HG03354 (cell line): ENCODE data around the gene OR6V1.
"Not testable (repeated sequence)": the region's sequence is repeated elsewhere in the genome, so short reads cannot be mapped to it uniquely, and the experiment has no call there.

Source experiments
- ATAC-seq: cut with Tn5 transposase; IDR thresholded peaks from one replicate; pipeline ENCODE4 v1.9.1; 2021; ENCODE audit warnings: mild to moderate bottlenecking; ENCODE audit not compliant: unreplicated experiment, poor library complexity, severe bottlenecking

OR6V1 gene

DNA sequence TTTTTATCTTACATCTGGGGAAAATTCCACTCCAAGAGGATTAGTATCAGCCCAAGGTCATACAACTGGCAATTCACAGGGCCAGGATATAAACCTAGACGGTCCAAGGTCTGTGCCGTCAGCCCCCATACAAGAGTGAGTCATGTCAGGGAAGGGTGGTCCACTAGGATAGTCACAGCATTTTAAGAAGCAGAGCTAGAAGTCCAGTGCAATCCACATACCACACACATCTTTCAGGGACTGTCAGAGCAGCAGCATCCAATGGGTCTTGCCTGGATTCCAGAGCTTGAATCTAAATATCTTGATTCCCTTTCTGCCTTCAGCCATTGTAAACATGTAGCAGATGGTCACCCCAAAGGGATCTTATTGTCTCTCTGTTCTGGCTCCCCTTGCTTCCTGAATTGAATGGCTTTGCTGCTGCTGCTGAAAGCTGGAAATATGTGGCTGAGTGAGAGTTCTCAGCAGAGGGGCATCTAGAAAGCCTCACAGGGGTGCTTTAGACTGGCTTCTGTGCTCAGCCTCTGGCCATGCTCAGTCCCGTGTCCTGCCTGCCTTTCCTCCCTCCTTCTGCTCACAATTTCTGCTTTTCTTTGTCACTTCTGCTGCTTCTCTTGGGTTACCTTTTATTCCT lies 9.9 kb upstream of the OR6V1 start:
- ATAC-seq: no peak

GRCh38 chr7:143042790-143043271 lies 9.3 kb upstream of the OR6V1 start:
- ATAC-seq: no peak

GRCh38 chr7:143043391-143043790 lies 8.8 kb upstream of the OR6V1 start:
- ATAC-seq: no peak

GRCh38 chr7:143046426-143046851 lies 5.7 kb upstream of the OR6V1 start:
- ATAC-seq: no peak

DNA sequence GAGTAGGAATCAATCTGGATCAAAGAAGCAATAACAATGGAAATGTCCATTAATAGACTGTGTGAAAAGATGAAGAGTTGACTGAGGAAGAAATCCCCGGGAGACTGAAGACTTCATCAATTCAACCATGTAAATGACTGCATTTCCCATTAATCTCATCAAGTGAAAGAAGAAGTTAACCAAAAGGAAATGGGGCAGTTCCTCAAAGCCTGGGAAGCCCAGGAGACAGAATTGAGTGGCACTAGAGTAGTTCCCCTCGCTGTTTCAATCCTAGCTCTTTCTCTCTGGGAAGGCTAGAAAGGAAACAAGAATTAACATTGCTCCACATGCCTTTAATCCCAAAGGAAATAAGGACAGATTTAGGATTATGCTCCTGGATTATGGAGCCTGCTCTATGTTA lies 4.8 kb upstream of the OR6V1 start:
- no peak for ATAC-seq

DNA sequence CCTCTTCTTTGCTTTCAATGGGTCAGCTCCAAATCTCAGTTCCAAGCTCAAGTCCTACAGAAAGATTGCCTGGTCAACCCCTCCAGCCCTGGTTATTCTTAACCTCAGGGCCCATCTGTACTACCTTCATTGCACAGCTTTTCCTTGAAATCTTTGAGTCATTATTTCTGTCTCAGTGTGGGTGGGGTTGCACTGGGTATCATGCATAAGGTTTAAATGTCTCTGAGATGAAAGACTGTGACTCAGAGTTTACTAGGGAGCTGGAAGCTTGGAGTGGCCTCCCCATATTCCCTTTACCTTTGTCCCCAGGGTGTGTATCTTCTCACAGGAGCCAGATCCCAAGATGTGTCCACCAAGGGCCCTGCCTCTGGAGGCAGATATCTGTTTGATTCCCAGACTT lies 3.3 kb upstream of the OR6V1 start:
- no peak for ATAC-seq

GRCh38 chr7:143049362-143049761 lies 2.8 kb upstream of the OR6V1 start:
- ATAC-seq: no peak

GRCh38 chr7:143050931-143051330 lies 1.2 kb upstream of the OR6V1 start:
- no peak for ATAC-seq

GRCh38 chr7:143054621-143055020 lies 2.5 kb downstream of the OR6V1 start:
- ATAC-seq: no peak

DNA sequence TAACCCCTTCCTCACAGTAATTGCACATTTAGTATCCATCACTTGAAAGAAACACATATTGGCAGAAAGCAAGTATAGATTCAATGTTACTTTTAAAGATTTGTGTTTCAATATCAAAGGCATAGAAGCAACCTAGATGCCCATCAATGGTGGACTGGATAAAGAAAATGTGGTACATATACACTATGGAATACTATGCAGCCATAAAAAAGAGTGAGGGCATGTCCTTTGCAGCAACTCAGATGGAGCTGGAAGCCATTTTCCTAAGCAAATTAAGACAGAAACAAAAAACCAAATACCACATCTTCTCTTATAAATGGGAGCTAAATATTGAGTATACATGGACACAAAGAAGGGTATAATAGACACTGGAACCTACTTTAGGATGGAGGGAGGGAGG lies 3.6 kb downstream of the OR6V1 start:
- no peak for ATAC-seq

- ATAC-seq: no peak
Measured at GRCh38 chr7:143063741-143064140, 11.6 kb downstream of the OR6V1 start.

GRCh38 chr7:143068446-143068845 lies 16.3 kb downstream of the OR6V1 start:
- ATAC-seq: no peak

DNA sequence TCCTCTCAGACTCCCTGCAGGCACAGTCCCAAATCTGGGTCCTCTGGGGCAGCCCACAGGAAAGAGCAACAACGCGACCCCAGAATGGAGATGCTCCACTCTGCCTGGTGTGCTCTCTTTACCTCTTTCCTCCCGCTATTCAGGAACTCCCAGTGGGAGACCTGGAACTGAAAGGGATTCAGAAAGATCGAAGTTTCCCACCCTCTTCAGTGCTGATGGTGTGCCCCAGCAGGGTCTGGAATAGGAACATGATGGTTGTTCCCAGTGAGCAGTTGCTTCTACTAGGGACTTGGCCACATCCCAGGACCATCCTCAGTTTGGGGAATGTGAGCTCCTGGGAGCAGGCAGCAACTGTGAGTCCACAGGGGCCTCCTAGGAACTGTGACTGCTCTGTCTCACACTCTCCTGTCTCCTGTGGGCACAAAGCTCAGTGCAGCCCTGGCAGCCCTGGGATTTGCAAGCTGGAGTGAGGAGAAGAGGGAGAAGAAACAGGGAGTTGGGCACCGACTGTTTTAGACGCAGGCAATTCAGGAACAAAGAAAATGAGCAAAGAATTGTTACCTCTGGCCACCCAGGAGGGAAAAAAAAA lies 17.9 kb downstream of the OR6V1 start:
- no peak for ATAC-seq

DNA sequence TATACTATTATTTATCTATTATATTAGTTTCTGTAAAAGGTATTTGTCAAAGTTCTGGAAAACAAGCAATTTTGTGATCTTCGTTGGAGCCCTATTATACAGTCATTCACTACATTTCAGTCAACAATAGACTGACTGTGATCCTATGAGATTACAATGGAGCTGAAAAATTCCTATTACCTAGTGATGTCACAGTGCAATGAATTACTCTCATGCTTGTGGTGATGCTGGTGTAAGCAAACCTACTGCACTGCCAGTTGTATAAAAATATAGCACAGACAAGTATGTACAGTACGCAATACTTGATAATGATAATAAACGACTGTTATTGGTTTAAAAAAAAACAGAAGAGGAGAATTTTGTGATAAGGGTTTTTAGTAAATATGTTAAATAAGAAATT lies 21.4 kb downstream of the OR6V1 start:
- ATAC-seq: no peak

- no peak for ATAC-seq
Measured at GRCh38 chr7:143074141-143074540, 22.0 kb downstream of the OR6V1 start.

DNA sequence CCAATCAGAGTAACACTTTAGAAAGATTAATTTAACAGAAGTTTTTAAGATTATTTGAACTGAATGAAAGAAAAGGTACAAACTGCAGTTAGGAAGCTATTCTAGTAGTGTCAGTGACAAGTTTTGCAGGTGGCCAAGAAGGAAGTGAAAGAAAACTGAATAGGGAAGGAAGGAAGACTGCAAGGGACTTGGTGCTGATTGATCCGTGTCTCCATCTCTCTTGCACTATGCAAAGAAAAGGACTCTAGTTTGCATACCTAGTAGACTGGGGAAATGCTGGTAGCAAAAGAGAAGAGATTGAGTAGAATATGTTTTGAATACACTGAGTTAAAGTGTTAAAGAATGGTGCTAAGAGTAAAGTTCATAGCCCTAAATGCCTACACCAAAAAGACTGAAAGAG lies 33.0 kb downstream of the OR6V1 start:
- peak; percentile 74 for ATAC-seq

DNA sequence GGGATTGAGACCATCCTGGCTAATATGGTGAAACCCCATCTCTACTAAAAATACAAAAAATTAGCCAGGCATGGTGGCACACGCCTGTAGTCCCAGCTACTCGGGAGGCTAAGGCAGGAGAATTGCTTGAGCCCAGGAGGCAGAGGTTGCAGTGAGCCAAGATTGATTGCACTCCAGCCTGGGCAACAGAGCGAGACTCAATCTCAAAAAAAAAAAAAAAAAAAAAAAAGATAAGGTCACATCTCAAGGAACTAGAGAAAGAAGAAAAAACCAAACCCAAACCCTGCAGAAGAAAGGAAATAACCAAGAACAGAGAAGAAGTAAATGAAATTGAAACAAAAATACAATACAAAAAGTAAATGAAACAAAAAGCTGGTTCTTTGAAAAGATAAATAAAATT lies 33.5 kb downstream of the OR6V1 start:
- not testable (repeated sequence) for ATAC-seq

- not testable (repeated sequence) for ATAC-seq
Measured at GRCh38 chr7:143088549-143089231, 36.5 kb downstream of the OR6V1 start.

GRCh38 chr7:143096146-143096545 lies 44.0 kb downstream of the OR6V1 start:
- no peak for ATAC-seq

- not testable (repeated sequence) for ATAC-seq
Measured at GRCh38 chr7:143099579-143099978, 47.4 kb downstream of the OR6V1 start.
